OCI-LY1 (cell line): ENCODE measurements around the gene GCNA.

Source experiments
- H2AFZ ChIP-seq: fragments of 200-600 bp; sonication (generic), shearing (Covaris generic); 2 replicates; pipeline ENCODE4 v1.6.0; 2014; ENCODE audit warnings: antibody characterized with exemption, mild to moderate bottlenecking, low read length
- H3F3A ChIP-seq: fragments of 200-600 bp; sonication (generic), shearing (Covaris generic); 2 replicates; pipeline ENCODE4 v1.6.0; 2014; ENCODE audit warnings: mild to moderate bottlenecking, antibody characterized with exemption, low read length, moderate library complexity; ENCODE audit not compliant: insufficient read depth
- H3K27ac ChIP-seq: fragments of 200-600 bp; sonication (generic); 2 replicates; pipeline ENCODE4 v1.5.1; 2014; ENCODE audit warnings: low read length, mixed run types, mild to moderate bottlenecking, low read depth; ENCODE audit not compliant: poor library complexity, severe bottlenecking
- H3K27me3 ChIP-seq: fragments of 200-600 bp; sonication (generic); 2 replicates; pipeline ENCODE4 v1.6.0; 2014; ENCODE audit warnings: antibody characterized with exemption, mild to moderate bottlenecking, low read length, moderate library complexity; ENCODE audit not compliant: insufficient read depth
- H3K36me3 ChIP-seq: fragments of 200-600 bp; sonication (generic); 2 replicates; pipeline ENCODE4 v1.6.1; 2014; ENCODE audit warnings: mild to moderate bottlenecking, antibody characterized with exemption, low read length, moderate library complexity, mixed read lengths; ENCODE audit not compliant: insufficient read depth
- H3K4me1 ChIP-seq: fragments of 200-600 bp; sonication (generic); 2 replicates; pipeline ENCODE4 v1.5.1; 2014; ENCODE audit warnings: mild to moderate bottlenecking, low read length, moderate library complexity; ENCODE audit not compliant: insufficient read depth, severe bottlenecking
- H3K4me2 ChIP-seq: fragments of 200-600 bp; sonication (generic), shearing (Covaris generic); 2 replicates; pipeline ENCODE4 v1.6.1; 2014; ENCODE audit warnings: low read length
- H3K4me3 ChIP-seq: fragments of 200-600 bp; sonication (generic); 2 replicates; pipeline ENCODE4 v1.5.1; 2014; ENCODE audit warnings: low read length, low read depth, mild to moderate bottlenecking, mixed read lengths; ENCODE audit not compliant: poor library complexity, severe bottlenecking
- H3K79me2 ChIP-seq: fragments of 200-600 bp; shearing (Covaris generic); 2 replicates; pipeline ENCODE4 v1.6.1; 2016; ENCODE audit warnings: mixed run types, low read length, mixed read lengths; ENCODE audit not compliant: insufficient read depth
- H3K9ac ChIP-seq: fragments of 200-600 bp; sonication (generic), shearing (Covaris generic); 2 replicates; pipeline ENCODE4 v1.6.1; 2014; ENCODE audit warnings: mild to moderate bottlenecking, low read length, mixed read lengths
- H3K9me2 ChIP-seq: fragments of 200-600 bp; sonication (generic), shearing (Covaris generic); 2 replicates; pipeline ENCODE4 v1.6.1; 2014; ENCODE audit warnings: low read depth, mild to moderate bottlenecking, low read length, mixed read lengths
- H3K9me3 ChIP-seq: fragments of 200-600 bp; shearing (Covaris generic); 2 replicates; pipeline ENCODE4 v1.6.1; 2014; ENCODE audit warnings: low read length, mixed read lengths
- H4K20me1 ChIP-seq: fragments of 200-600 bp; sonication (generic), shearing (Covaris generic); 2 replicates; pipeline ENCODE4 v1.6.0; 2016; ENCODE audit warnings: mild to moderate bottlenecking, low read length; ENCODE audit not compliant: insufficient read depth
- EZH2 ChIP-seq: fragments of 200-600 bp; sonication (generic), shearing (Covaris generic); IDR thresholded peaks from 2 replicates; pipeline ENCODE4 v1.8.0; 2017; ENCODE audit warnings: borderline replicate concordance, mixed run types, mild to moderate bottlenecking, antibody characterized with exemption, low read length, moderate library complexity, mixed read lengths
- TF ChIP-seq, protein P1 (sequence below): fragments of 200-600 bp; sonication (generic), shearing (Covaris generic); IDR thresholded peaks from 2 replicates; pipeline ENCODE4 v1.5.1; 2017; ENCODE audit warnings: mild to moderate bottlenecking, antibody characterized with exemption, low read length, moderate library complexity, mixed read lengths

GCNA gene

GRCh38 chrX:71653344-71653743 lies 75.1 kb downstream of the GCNA start:
- no peaks in the 10 kb centered on the region for H3K27me3 ChIP-seq
- H4K20me1 ChIP-seq = no peaks in the 10 kb centered on the region
- H3K36me3 ChIP-seq = no peaks in the 10 kb centered on the region
- H3K9me2 ChIP-seq = no peaks in the 10 kb centered on the region
- H3K79me2 ChIP-seq = no peaks in the 10 kb centered on the region
- H2AFZ ChIP-seq = no peak overlapping the region
- TF ChIP-seq, protein P1, sequence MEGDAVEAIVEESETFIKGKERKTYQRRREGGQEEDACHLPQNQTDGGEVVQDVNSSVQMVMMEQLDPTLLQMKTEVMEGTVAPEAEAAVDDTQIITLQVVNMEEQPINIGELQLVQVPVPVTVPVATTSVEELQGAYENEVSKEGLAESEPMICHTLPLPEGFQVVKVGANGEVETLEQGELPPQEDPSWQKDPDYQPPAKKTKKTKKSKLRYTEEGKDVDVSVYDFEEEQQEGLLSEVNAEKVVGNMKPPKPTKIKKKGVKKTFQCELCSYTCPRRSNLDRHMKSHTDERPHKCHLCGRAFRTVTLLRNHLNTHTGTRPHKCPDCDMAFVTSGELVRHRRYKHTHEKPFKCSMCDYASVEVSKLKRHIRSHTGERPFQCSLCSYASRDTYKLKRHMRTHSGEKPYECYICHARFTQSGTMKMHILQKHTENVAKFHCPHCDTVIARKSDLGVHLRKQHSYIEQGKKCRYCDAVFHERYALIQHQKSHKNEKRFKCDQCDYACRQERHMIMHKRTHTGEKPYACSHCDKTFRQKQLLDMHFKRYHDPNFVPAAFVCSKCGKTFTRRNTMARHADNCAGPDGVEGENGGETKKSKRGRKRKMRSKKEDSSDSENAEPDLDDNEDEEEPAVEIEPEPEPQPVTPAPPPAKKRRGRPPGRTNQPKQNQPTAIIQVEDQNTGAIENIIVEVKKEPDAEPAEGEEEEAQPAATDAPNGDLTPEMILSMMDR = no peak
- no peak for TF ChIP-seq EZH2
- H3K4me2 ChIP-seq = no peak overlapping the region
- no peaks in the 10 kb centered on the region for H3K4me1 ChIP-seq
- H3K4me3 ChIP-seq = no peak overlapping the region
- no peak overlapping the region for H3K27ac ChIP-seq
- no peaks in the 10 kb centered on the region for H3K9me3 ChIP-seq
- H3K9ac ChIP-seq = no peak overlapping the region
- H3F3A ChIP-seq = no peaks in the 10 kb centered on the region

- Histone ChIP-seq H3K4me2 (no peak overlapping the region), H3K4me1 (no peaks in the 10 kb centered on the region), H3K27me3 (no peaks in the 10 kb centered on the region), H3K27ac (no peak overlapping the region), H2AFZ (no peak overlapping the region), H4K20me1 (no peaks in the 10 kb centered on the region), H3K9me3 (no peaks in the 10 kb centered on the region), H3F3A (no peaks in the 10 kb centered on the region), H3K9me2 (no peaks in the 10 kb centered on the region), H3K79me2 (no peaks in the 10 kb centered on the region), H3K4me3 (no peak overlapping the region), H3K36me3 (no peaks in the 10 kb centered on the region), H3K9ac (no peak overlapping the region)
- TF ChIP-seq, protein P1 = no peak
- TF ChIP-seq EZH2 = no peak
These were observed 79.0 kb downstream of the GCNA start for GRCh38 chrX:71657267-71657666.

- Histone ChIP-seq H3F3A (no peaks in the 10 kb centered on the region), H3K27me3 (no peaks in the 10 kb centered on the region), H3K4me2 (no peak overlapping the region), H3K9me2 (no peaks in the 10 kb centered on the region), H3K9me3 (no peaks in the 10 kb centered on the region), H3K36me3 (no peaks in the 10 kb centered on the region), H2AFZ (no peak overlapping the region), H4K20me1 (no peaks in the 10 kb centered on the region), H3K9ac (no peak overlapping the region), H3K4me1 (no peaks in the 10 kb centered on the region), H3K4me3 (no peak overlapping the region), H3K79me2 (no peaks in the 10 kb centered on the region), H3K27ac (no peak overlapping the region)
- no peak for TF ChIP-seq EZH2
- TF ChIP-seq, protein P1 = no peak
These were observed 81.1 kb downstream of the GCNA start for GRCh38 chrX:71659342-71659741.
